Aorta (tissue), 5 donors: ENCODE data around the gene TAS1R1. TPM values are rescaled to one million over a fixed set of nuclear protein-coding genes. Genes with fewer than 3 reads are reported as not detected.
A peak's percentile ranks its signal among the peaks of the same experiment; 100 is the strongest.

Experiments
- ATAC-seq: fragments of 200-7000 bp; cut with Tn5 transposase; one replicate; pipeline ENCODE4 v1.9.1; 2022; ENCODE audit warnings: moderate library complexity; ENCODE audit not compliant: low FRiP score
- DNase-seq, 2 donors: peaks; one replicate each; pipeline ENCODE4 v3.0.0-alpha.2; 2020
- H3K27ac ChIP-seq, 2 donors: one replicate each; pipeline ENCODE4 v1.5.1; 2013; ENCODE audit warnings: low read length in 2 of 2, mild to moderate bottlenecking in 2 of 2, moderate library complexity in 2 of 2, control low read depth in 1 of 2, inconsistent platforms in 1 of 2, low read depth in 1 of 2
- H3K27me3 ChIP-seq, 2 donors: one replicate each; pipeline ENCODE4 v1.6.1; 2013; ENCODE audit warnings: control low read depth in 1 of 2, low read length in 1 of 2, mild to moderate bottlenecking in 1 of 2, moderate library complexity in 1 of 2; ENCODE audit not compliant: insufficient read depth in 2 of 2, control insufficient read depth in 1 of 2
- H3K36me3 ChIP-seq, 2 donors: one replicate each; pipeline ENCODE4 v1.6.1; 2013; ENCODE audit warnings: control low read depth in 1 of 2, low read length in 1 of 2, mild to moderate bottlenecking in 1 of 2; ENCODE audit not compliant: insufficient read depth in 2 of 2, control insufficient read depth in 1 of 2
- H3K4me1 ChIP-seq, 2 donors: one replicate each; pipeline ENCODE4 v1.6.1; 2013; ENCODE audit warnings: low read length in 2 of 2, control low read depth in 1 of 2, mild to moderate bottlenecking in 1 of 2, moderate library complexity in 1 of 2; ENCODE audit not compliant: insufficient read depth in 2 of 2, control insufficient read depth in 1 of 2
- H3K4me3 ChIP-seq, 2 donors: one replicate each; pipeline ENCODE4 v1.5.1; 2013; ENCODE audit warnings: low read length in 2 of 2, control low read depth in 1 of 2, mild to moderate bottlenecking in 1 of 2
- H3K9me3 ChIP-seq: one replicate; pipeline ENCODE4 v1.6.1; 2013; ENCODE audit warnings: mild to moderate bottlenecking, low read length; ENCODE audit not compliant: control insufficient read depth
- WGBS, 2 donors: extraction: QIAGEN DNeasy Blood & Tissue Kit; methylation state at CpG; one replicate each; pipeline ENCODE4 v1.1.7; 2013; 5-methylcytosine and 5-hydroxymethylcytosine counted together
- intact Hi-C, 2 donors: fragments of 100-400 bp; cut with DNase I; formaldehyde crosslinking; loops; one replicate each; pipeline versions ENCODE4 v1.14.2 to v1.15.0; 2022
- polyA plus RNA-seq, 2 donors: library from polyadenylated mRNA; stranded (reverse); fragments of 200-250 nt; gene quantifications; one replicate each; pipeline ENCODE4 v1.2.3, GENCODE V29; 2013
- total RNA-seq, 2 donors: library from RNA; stranded (reverse); fragmentation: NEBNext Ultra II Directional; extraction: Animal tissue kit (Norgen Biotek cat#: 25700); gene quantifications; one replicate each; pipeline ENCODE4 v1.2.1, GENCODE V29; 2021
- donor health status: healthy with polysubstance abuse.
- donor health status: Bipolar disorder and iron deficiency.
- donor health status: DM: no; HTN: no; CAD: no.
- donor health status: DM: no; HTN: no; CAD: no.
- donor health status: DM: yes; HTN: yes; CAD: no.

TAS1R1 gene
- total and polyA plus RNA-seq, 4 donors: 1.3 TPM; not detected in 3

- H3K27me3 ChIP-seq: no peaks in the 10 kb centered on the region
- peaks cover 0 to 4% of the 10 kb centered on the region in 2 donors for H3K4me1 ChIP-seq
- DNase-seq (peak; percentile 19 to 46), ATAC-seq (no peak)
- no peaks in the 10 kb centered on the region for H3K36me3 ChIP-seq
- intact Hi-C loops: no loop called here
- 73 to 76% methylated on average over 8 of the region's 8 CpGs for WGBS, 2 donors
- no peak overlapping the region for H3K4me3 ChIP-seq
- no peak overlapping the region for H3K27ac ChIP-seq
- H3K9me3 ChIP-seq: no peaks in the 10 kb centered on the region
Observed at GRCh38 chr1:6517435-6517851, 37.7 kb upstream of the TAS1R1 start.

- 4 to 13% methylated on average over 11 of the region's 11 CpGs for WGBS, 2 donors
- no peaks in the 10 kb centered on the region for H3K27me3 ChIP-seq
- H3K4me3 ChIP-seq: no peak overlapping the region
- no peak overlapping the region for H3K27ac ChIP-seq
- H3K36me3 ChIP-seq: no peaks in the 10 kb centered on the region
- DNase-seq: peak; percentile 59 to 82
- peaks cover 0 to 4% of the 10 kb centered on the region in 2 donors for H3K4me1 ChIP-seq
- H3K9me3 ChIP-seq: no peaks in the 10 kb centered on the region
- ATAC-seq: peak; percentile 84
- intact Hi-C loops: no loop called here
Observed at GRCh38 chr1:6519491-6519934, 35.6 kb upstream of the TAS1R1 start.

- 6% methylated on average over 13 of the region's 13 CpGs for WGBS, 2 donors
- Histone ChIP-seq H3K27me3 (no peaks in the 10 kb centered on the region), H3K36me3 (no peaks in the 10 kb centered on the region), H3K27ac (no peak overlapping the region), H3K4me3 (no peak overlapping the region), H3K4me1 (peaks cover 0 to 4% of the 10 kb centered on the region in 2 donors), H3K9me3 (no peaks in the 10 kb centered on the region)
- DNase-seq: peak; percentile 79 to 84
- intact Hi-C loops: loop anchor here in 1 of 2 donors (5.0 kb wide), 1 partner anchor 33 kb away; no protein-coding TSS in a partner anchor
- peak; percentile 85 for ATAC-seq
Observed at GRCh38 chr1:6519935-6520671, 35.0 kb upstream of the TAS1R1 start.

GRCh38 chr1:6521536-6521935 lies 33.6 kb upstream of the TAS1R1 start:
- WGBS, 2 donors: 72 to 82% methylated on average over 5 of the region's 5 CpGs
- no peak overlapping the region for H3K4me3 ChIP-seq
- DNase-seq: peak in 1 of 2 donors; percentile 30
- peaks cover 0 to 4% of the 10 kb centered on the region in 2 donors for H3K4me1 ChIP-seq
- H3K27ac ChIP-seq: no peak overlapping the region
- peaks cover 0 to 5% of the 10 kb centered on the region in 2 donors for H3K36me3 ChIP-seq
- H3K27me3 ChIP-seq: no peaks in the 10 kb centered on the region
- ATAC-seq: no peak
- intact Hi-C loops: loop anchor here in 1 of 2 donors (5.0 kb wide), 1 partner anchor 34 kb away; no protein-coding TSS in a partner anchor
- H3K9me3 ChIP-seq: no peaks in the 10 kb centered on the region

- H3K4me3 ChIP-seq: no peak overlapping the region
- H3K4me1 ChIP-seq: peaks cover 0 to 4% of the 10 kb centered on the region in 2 donors
- peak; percentile 37 to 48 for DNase-seq
- intact Hi-C loops: loop anchor here in 1 of 2 donors (5.0 kb wide), 1 partner anchor 36 kb away; no protein-coding TSS in a partner anchor
- H3K9me3 ChIP-seq: no peaks in the 10 kb centered on the region
- H3K27me3 ChIP-seq: no peaks in the 10 kb centered on the region
- 49 to 50% methylated on average over 5 to 6 of the region's 6 CpGs for WGBS, 2 donors
- H3K27ac ChIP-seq: no peak overlapping the region
- peaks cover 0 to 8% of the 10 kb centered on the region in 2 donors for H3K36me3 ChIP-seq
- ATAC-seq: no peak
Observed at GRCh38 chr1:6523566-6523965, 31.5 kb upstream of the TAS1R1 start.

- intact Hi-C loops: no loop called here
- ATAC-seq: no peak
Observed at GRCh38 chr1:6526316-6526715, 28.8 kb upstream of the TAS1R1 start.

GRCh38 chr1:6528492-6528891 lies 26.6 kb upstream of the TAS1R1 start:
- intact Hi-C loops: no loop called here
- H3K27ac ChIP-seq: no peak overlapping the region
- 89 to 90% methylated on average over 7 of the region's 7 CpGs for WGBS, 2 donors
- peaks cover 0 to 18% of the 10 kb centered on the region in 2 donors for H3K36me3 ChIP-seq
- H3K27me3 ChIP-seq: no peaks in the 10 kb centered on the region
- no peaks in the 10 kb centered on the region for H3K9me3 ChIP-seq
- DNase-seq (peak in 1 of 2 donors; percentile 20), ATAC-seq (no peak)
- H3K4me3 ChIP-seq: no peak overlapping the region
- no peaks in the 10 kb centered on the region for H3K4me1 ChIP-seq

More at GRCh38 chr1:6526316-6526715, 28.8 kb upstream of the TAS1R1 start:
- H3K9me3 ChIP-seq: no peaks in the 10 kb centered on the region
- H3K27me3 ChIP-seq: no peaks in the 10 kb centered on the region
- no peak overlapping the region for H3K4me3 ChIP-seq
- peaks cover 0 to 12% of the 10 kb centered on the region in 2 donors for H3K36me3 ChIP-seq
- H3K27ac ChIP-seq: no peak overlapping the region
- WGBS, 2 donors: 81 to 85% methylated on average over 11 of the region's 11 CpGs
- peak in 1 of 2 donors; percentile 9 for DNase-seq
- H3K4me1 ChIP-seq: no peaks in the 10 kb centered on the region

GRCh38 chr1:6530504-6531160 lies 24.5 kb upstream of the TAS1R1 start:
- ATAC-seq: no peak
- intact Hi-C loops: no loop called here

More at GRCh38 chr1:6530504-6531160, 24.5 kb upstream of the TAS1R1 start:
- Histone ChIP-seq H3K4me1 (no peaks in the 10 kb centered on the region), H3K27ac (no peak overlapping the region), H3K9me3 (no peaks in the 10 kb centered on the region), H3K27me3 (no peaks in the 10 kb centered on the region), H3K36me3 (peaks cover 0 to 20% of the 10 kb centered on the region in 2 donors), H3K4me3 (no peak overlapping the region)
- DNase-seq: peak in 1 of 2 donors; percentile 32
- WGBS, 2 donors: 97 to 98% methylated on average over 13 of the region's 13 CpGs
